Fibroblast of lung (primary cell): ENCODE results near the gene C6orf163. TPM values are rescaled to one million over a fixed set of nuclear protein-coding genes. Genes with fewer than 3 reads are reported as not detected.
"Not testable (repeated sequence)": the region's sequence is repeated elsewhere in the genome, so short reads cannot be mapped to it uniquely, and the experiment has no call there.

Experiments
- DNase-seq, 2 donors: peaks; one replicate each; pipeline versions ENCODE4 v3.0.0 to v3.0.0-alpha.2; 2010; ENCODE audit warnings: low read depth in 2 of 2
- H2AFZ ChIP-seq: 2 replicates; pipeline ENCODE4 v1.5.1; 2012; ENCODE audit warnings: low read length, control low read depth, inconsistent platforms
- H3K27ac ChIP-seq: 2 replicates; pipeline ENCODE4 v1.5.1; 2011; ENCODE audit warnings: low read length, control low read depth; ENCODE audit not compliant: insufficient read depth
- H3K27me3 ChIP-seq: 2 replicates; pipeline ENCODE4 v1.5.1; 2011; ENCODE audit warnings: mild to moderate bottlenecking, low read length; ENCODE audit not compliant: control insufficient read depth, insufficient read depth
- H3K36me3 ChIP-seq: 2 replicates; pipeline ENCODE4 v1.5.1; 2011; ENCODE audit warnings: low read length; ENCODE audit not compliant: control insufficient read depth, insufficient read depth
- H3K4me1 ChIP-seq: 2 replicates; pipeline ENCODE4 v1.5.1; 2011; ENCODE audit warnings: low read length; ENCODE audit not compliant: control insufficient read depth, insufficient read depth; ENCODE audit errors: extremely low read depth
- H3K4me2 ChIP-seq: 2 replicates; pipeline ENCODE4 v1.5.1; 2011; ENCODE audit warnings: low read length, control low read depth; ENCODE audit not compliant: insufficient read depth; ENCODE audit errors: extremely low read depth
- H3K4me3 ChIP-seq, 4 experiments: fragments of 200-600 bp in 1 of 4; sonication (generic) in 1 of 4; replicated peaks in 1 of 4; 2 replicates each; pipeline ENCODE4 v1.5.1; 2011 to 2016; ENCODE audit warnings: low read length in 4 of 4, low read depth in 3 of 4, mild to moderate bottlenecking in 3 of 4, control low read depth in 2 of 4, inconsistent platforms in 1 of 4, mixed read lengths in 1 of 4; ENCODE audit not compliant: insufficient read depth in 1 of 4; ENCODE audit errors: control extremely low read depth in 1 of 4
- H3K79me2 ChIP-seq: 2 replicates; pipeline ENCODE4 v1.5.1; 2012; ENCODE audit warnings: mild to moderate bottlenecking, low read length, inconsistent platforms; ENCODE audit not compliant: control insufficient read depth, insufficient read depth
- H3K9ac ChIP-seq: 2 replicates; pipeline ENCODE4 v1.5.1; 2011; ENCODE audit warnings: mild to moderate bottlenecking, low read length, control low read depth; ENCODE audit not compliant: insufficient read depth
- H3K9me3 ChIP-seq: 2 replicates; pipeline ENCODE4 v1.5.1; 2012; ENCODE audit warnings: low read depth, low read length; ENCODE audit not compliant: control insufficient read depth, insufficient read depth
- H4K20me1 ChIP-seq: 2 replicates; pipeline ENCODE4 v1.5.1; 2011; ENCODE audit warnings: low read length; ENCODE audit not compliant: control insufficient read depth, insufficient read depth; ENCODE audit errors: extremely low read depth
- EZH2 ChIP-seq: IDR thresholded peaks from 2 replicates; pipeline ENCODE4 v1.5.1; 2012; ENCODE audit warnings: low read length, control low read depth, mild to moderate bottlenecking; ENCODE audit errors: missing control alignments
- polyA plus RNA-seq, 2 donors: library from polyadenylated mRNA; depleted of rRNA in 1 of 2; stranded (reverse) in 1 of 2; unstranded in 1 of 2; fragments of >200 nt; gene quantifications; 2 replicates each; pipeline ENCODE4 v1.2.1, GENCODE V29; 2011 to 2012; ENCODE audit warnings: missing spikeins in 1 of 2
- total RNA-seq: library from RNA; depleted of rRNA; stranded (reverse); fragments of >200 nt; gene quantifications from 2 replicates; pipeline ENCODE4 v1.2.1, GENCODE V29; 2014
- TF ChIP-seq, protein P1 (sequence below), 2 donors: IDR thresholded peaks in 1 of 2; conservative IDR thresholded peaks in 1 of 2; 1 replicate in 1 of 2; 2 replicates in 1 of 2; pipeline ENCODE4 v1.5.1; 2011 to 2012; ENCODE audit warnings: low read length in 2 of 2, control low read depth in 1 of 2, inconsistent platforms in 1 of 2, low read depth in 1 of 2, mild to moderate bottlenecking in 1 of 2

The C6orf163 gene
- total and polyA plus RNA-seq, 2 donors (not counting 1 experiment from before 2014, with no cell fraction given): 0.33 to 2.8 TPM

DNA sequence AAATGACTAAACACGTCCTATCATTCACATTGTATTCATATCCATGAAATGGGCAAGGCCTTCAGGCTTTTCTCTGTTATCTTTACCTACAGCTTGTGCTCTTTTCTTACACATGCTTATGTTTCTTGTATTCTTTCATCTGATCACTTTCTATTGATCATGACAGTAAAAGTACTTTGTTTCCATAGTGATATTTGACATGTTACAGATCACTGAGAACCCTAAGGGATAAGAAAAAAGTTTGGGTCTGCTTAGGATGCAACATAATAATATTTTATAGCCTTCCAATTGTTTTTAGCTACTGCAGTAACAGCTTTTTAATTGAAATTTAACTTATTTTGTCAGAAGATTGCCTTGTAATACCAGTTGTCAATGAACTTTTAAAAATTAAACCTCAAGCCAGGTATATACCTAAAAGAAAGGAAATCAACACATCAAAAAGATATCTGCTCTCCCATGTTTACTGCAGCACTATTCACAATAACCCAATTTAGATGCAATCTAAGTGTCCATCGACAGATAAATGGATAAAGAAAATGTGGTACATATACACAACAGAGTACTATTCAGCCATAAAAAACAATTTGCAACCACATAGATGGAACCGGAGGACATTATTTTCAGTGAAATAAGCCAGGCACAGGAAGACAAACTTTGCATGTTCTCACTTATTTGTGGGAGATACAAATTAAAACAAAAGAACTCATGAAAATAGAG is 25.2 kb upstream of the C6orf163 start:
- Histone ChIP-seq H3K27ac (no peak overlapping the region), H3K4me2 (no peak overlapping the region), H3K9me3 (no peaks in the 10 kb centered on the region), H3K4me1 (no peaks in the 10 kb centered on the region), H3K27me3 (peaks cover 2% of the 10 kb centered on the region), H3K9ac (no peak overlapping the region), H3K79me2 (no peaks in the 10 kb centered on the region), H4K20me1 (no peaks in the 10 kb centered on the region), H3K36me3 (no peaks in the 10 kb centered on the region), H2AFZ (no peak overlapping the region), H3K4me3 (no peak overlapping the region)
- no peak for TF ChIP-seq EZH2
- TF ChIP-seq, protein P1, sequence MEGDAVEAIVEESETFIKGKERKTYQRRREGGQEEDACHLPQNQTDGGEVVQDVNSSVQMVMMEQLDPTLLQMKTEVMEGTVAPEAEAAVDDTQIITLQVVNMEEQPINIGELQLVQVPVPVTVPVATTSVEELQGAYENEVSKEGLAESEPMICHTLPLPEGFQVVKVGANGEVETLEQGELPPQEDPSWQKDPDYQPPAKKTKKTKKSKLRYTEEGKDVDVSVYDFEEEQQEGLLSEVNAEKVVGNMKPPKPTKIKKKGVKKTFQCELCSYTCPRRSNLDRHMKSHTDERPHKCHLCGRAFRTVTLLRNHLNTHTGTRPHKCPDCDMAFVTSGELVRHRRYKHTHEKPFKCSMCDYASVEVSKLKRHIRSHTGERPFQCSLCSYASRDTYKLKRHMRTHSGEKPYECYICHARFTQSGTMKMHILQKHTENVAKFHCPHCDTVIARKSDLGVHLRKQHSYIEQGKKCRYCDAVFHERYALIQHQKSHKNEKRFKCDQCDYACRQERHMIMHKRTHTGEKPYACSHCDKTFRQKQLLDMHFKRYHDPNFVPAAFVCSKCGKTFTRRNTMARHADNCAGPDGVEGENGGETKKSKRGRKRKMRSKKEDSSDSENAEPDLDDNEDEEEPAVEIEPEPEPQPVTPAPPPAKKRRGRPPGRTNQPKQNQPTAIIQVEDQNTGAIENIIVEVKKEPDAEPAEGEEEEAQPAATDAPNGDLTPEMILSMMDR (conservative IDR thresholded peaks at IDR 0.05 in 1 of 2, IDR thresholded peaks at IDR 0.05 in 1 of 2; ENCODE audit: low read depth in 1 of 2, low read length in 2 of 2): no peak
- no peak for DNase-seq

DNA sequence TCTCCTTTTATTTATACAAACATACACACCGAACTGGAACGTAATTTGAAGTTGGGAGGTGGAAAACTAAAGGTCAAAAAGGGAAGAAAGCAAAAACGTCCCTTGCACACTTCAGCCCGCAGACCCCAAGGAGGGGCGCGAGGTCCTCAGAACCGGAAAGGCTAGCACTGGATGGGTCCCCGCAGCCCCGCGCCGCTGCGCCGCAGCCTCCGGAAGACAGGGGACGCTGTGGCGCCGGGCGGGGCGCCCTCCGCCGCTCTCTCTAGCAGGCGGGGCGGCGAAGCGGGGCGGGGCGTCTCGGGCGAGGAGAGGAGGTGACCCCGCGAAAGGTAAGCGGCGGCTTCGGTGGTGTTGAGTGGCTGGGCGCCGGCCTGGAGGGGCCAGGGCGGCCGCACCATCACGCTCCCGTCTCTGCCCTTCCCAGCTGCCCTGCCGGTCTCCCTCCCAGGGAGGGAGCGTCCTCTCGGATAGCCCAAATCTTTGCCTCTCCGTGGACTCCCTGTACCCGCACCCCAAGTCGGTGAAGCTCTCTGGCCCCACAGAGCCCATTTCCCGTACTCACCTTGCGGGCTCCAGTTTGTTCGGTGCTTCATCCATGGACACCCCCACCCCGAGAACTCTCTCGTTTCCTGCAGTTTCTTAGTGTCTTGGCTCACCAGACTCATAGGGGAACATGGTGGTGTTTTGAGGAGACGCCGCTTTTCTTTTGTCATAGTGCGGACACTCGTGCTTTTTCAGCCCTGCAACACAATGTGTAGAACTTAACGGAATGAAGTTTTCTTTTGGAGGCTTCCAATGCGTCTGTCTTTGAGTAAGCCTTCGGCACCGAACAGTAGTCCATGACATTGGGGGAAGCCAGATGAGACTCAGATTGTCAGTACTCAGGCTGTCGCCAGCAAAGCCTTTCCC is 22.1 kb upstream of the C6orf163 start, which contains the start of gene SMIM8:
Gene SMIM8, plus strand, starts transcription at position 285 of the 909 bp plus-strand sequence. CDS start 14,444 bp downstream, outside the sequence.
- DNase-seq: peak; percentile 69 to 75
- TF ChIP-seq EZH2: no peak
- TF ChIP-seq, protein P1 (conservative IDR thresholded peaks at IDR 0.05 in 1 of 2, IDR thresholded peaks at IDR 0.05 in 1 of 2; ENCODE audit: low read depth in 1 of 2, low read length in 2 of 2): peak; percentile 77 to 95
- peak within 1 kb of the TSS; percentile 77 for H2AFZ ChIP-seq

DNA sequence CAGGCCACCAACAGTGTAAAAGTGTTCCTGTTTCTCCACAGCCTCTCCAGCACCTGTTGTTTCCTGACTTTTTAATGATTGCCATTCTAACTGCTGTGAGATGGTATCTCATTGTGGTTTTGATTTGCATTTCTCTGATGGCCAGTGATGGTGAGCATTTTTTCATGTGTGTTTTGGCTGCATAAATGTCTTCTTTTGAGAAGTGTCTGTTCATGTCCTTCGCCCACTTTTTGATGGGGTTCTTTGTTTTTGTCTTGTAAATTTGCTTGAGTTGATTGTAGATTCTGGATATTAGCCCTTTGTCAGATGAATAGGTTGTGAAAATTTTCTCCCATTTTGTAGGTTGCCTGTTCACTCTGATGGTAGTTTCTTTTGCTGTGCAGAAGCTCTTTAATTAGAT is 20.7 kb upstream of the C6orf163 start:
- H3K9me3 ChIP-seq, H3K36me3 ChIP-seq, DNase-seq: not testable (repeated sequence)

More for the DNA sequence above, 22.1 kb upstream of the C6orf163 start, which contains the start of gene SMIM8:
- Histone ChIP-seq H3K4me3 (peak within 1 kb of the TSS; percentile 63 to 99 (median 92)), H3K4me1 (no peaks in the 10 kb centered on the region), H3K9me3 (no peaks in the 10 kb centered on the region), H3K27me3 (no peaks in the 10 kb centered on the region), H3K9ac (peak within 1 kb of the TSS; percentile 51), H3K79me2 (no peaks in the 10 kb centered on the region), H3K36me3 (no peaks in the 10 kb centered on the region), H3K4me2 (peak within 1 kb of the TSS; percentile 73), H4K20me1 (no peaks in the 10 kb centered on the region), H3K27ac (peak within 1 kb of the TSS; percentile 21)

More for the DNA sequence above, 20.7 kb upstream of the C6orf163 start:
- not testable (repeated sequence) for H3K27me3 ChIP-seq, H3K4me1 ChIP-seq, H3K79me2 ChIP-seq, H3K9ac ChIP-seq, H4K20me1 ChIP-seq, H2AFZ ChIP-seq, H3K4me2 ChIP-seq, H3K4me3 ChIP-seq, H3K27ac ChIP-seq
